GM12892 (cell line): ENCODE results near the gene ACSM3.

Experiments used
- POLR2A ChIP-seq: IDR thresholded peaks from 2 replicates; pipeline ENCODE4 v1.6.1; 2011; ENCODE audit warnings: low read depth, low read length, control low read depth
- POLR2AphosphoS5 ChIP-seq: IDR thresholded peaks from 2 replicates; pipeline ENCODE4 v1.6.1; 2011; ENCODE audit warnings: low read depth, low read length, control low read depth
- TAF1 ChIP-seq: IDR thresholded peaks from 2 replicates; pipeline ENCODE4 v1.6.1; 2011; ENCODE audit warnings: low read depth, mild to moderate bottlenecking, control low read depth, low read length, borderline replicate concordance

- no peak for TF ChIP-seq POLR2A
- TF ChIP-seq POLR2AphosphoS5, result no peak
- TF ChIP-seq TAF1, result no peak
Observed at GRCh38 chr16:20791923-20792612, 28.3 kb downstream of the ACSM3 start.
